Measurements from ENCODE around the gene OLA1.

DNA sequence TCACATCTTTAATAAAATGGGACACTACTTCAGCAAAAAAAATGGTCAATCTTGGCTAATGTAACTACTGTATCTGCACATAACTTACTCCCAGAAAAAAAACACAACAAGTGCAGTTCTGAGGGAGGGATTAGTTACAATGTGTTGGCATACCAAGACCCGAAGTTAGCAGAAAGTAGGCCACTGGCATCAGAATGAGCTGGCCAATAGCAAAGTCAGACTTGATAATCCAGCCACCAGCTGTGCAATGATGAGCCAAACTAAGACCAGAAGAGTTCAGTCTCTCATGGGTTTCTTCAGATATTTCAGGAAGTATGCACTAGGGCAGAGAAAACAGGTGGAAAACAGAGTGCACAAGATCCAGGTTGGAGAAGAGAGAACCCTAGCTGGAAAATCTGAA lies 65.3 kb downstream of the OLA1 start:
- TF ChIP-seq, protein P1, sequence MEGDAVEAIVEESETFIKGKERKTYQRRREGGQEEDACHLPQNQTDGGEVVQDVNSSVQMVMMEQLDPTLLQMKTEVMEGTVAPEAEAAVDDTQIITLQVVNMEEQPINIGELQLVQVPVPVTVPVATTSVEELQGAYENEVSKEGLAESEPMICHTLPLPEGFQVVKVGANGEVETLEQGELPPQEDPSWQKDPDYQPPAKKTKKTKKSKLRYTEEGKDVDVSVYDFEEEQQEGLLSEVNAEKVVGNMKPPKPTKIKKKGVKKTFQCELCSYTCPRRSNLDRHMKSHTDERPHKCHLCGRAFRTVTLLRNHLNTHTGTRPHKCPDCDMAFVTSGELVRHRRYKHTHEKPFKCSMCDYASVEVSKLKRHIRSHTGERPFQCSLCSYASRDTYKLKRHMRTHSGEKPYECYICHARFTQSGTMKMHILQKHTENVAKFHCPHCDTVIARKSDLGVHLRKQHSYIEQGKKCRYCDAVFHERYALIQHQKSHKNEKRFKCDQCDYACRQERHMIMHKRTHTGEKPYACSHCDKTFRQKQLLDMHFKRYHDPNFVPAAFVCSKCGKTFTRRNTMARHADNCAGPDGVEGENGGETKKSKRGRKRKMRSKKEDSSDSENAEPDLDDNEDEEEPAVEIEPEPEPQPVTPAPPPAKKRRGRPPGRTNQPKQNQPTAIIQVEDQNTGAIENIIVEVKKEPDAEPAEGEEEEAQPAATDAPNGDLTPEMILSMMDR (IDR thresholded peaks at IDR 0.05; ENCODE audit: low read length) = no peak
- no peak for TF ChIP-seq EZH2 (optimal IDR thresholded peaks at IDR 0.05; ENCODE audit: low read depth, low read length)
